Ecto neural progenitor cell (in vitro differentiated cells): ENCODE results near the gene CTIF.
"Not testable (repeated sequence)": the region's sequence is repeated elsewhere in the genome, so short reads cannot be mapped to it uniquely, and the experiment has no call there.

ENCODE experiments used
- DNase-seq: peaks from one replicate; pipeline ENCODE4 v3.0.0-alpha.2; 2018; ENCODE audit warnings: low spot score

Gene CTIF

DNA sequence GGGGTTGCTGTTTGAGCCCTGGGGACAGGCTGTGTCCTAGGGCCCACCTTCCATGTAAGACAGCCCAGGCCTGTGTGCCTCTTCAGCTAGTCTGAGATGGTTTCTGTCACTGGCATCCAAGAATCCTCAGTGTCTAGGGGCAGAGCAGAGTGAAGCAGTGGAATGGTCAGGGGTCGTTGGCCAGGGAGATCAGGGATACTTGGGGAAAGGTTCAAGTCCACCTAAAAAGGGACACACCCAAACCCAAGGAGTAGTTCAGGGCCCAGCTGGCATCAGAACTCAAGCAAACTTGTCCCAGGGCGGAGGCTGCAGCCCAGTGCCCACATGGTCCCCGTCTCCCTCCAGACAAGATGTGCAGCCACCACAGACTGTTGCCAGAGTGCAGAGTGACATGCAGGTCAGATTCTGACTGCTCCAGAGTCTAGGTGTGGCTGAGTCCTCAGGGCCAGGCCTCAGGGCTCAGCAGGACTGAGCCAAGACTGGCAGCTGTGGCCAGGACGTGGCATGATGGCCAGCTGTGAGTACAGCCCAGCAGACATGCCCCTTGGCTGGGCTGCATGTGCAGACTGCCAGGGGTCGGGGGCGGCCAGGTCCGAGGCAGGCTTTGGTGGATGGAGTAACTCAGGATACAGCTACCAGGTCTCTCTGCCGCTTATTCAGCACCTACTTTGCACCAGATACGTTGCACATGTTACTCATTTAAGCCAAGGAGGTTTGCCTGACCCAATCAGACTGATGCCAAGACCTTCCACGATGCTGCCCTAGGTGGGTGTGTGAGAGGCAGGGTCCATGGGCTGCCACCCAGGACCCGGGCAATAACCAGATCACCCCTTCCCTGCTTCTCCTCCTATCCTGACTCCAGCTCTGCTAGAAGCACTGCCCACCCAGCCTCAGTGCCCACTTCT lies 265.4 kb downstream of the CTIF start:
- peak; percentile 34 for DNase-seq

- peak; percentile 21 for DNase-seq
Observed at GRCh38 chr18:48804856-48805610, 266.2 kb downstream of the CTIF start.

DNA sequence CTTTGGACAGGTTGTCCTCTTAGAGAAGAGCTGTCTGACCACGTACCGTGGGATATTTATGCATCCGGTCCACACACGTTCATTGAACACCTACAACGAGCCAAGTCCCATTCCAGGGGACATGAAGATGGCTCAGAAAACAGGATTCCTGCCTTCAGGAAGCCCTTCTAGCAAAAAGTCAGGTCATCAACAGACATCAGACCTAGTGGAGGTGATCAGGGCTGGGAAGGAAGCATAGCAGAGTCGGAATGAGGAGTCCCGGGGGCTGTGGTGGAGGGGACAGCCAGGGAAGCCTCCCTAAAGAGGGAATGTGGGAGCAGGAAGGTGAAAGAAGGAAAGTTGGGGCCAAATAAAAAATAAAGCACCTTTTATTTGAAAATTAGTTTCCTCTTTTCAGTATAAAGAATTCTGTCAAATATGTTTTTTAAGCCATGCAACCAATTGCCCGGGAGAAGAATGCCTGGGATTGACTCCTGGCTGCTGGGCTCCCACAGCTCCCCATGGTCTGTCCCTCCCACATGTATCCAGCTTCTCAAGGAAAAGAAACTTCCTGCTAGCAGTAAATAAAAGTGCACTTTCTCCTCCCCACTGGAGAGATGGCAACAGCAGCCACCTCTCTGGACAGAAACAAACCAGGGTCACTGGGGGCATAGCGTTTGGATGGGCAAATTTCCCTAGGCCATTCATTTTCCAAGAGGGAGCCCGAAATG lies 267.1 kb downstream of the CTIF start:
- DNase-seq, result peak; percentile 17

- peak; percentile 37 for DNase-seq
Observed at GRCh38 chr18:48806551-48807261, 267.9 kb downstream of the CTIF start.

- no peak for DNase-seq
Observed at GRCh38 chr18:48808476-48808875, 269.6 kb downstream of the CTIF start.

DNA sequence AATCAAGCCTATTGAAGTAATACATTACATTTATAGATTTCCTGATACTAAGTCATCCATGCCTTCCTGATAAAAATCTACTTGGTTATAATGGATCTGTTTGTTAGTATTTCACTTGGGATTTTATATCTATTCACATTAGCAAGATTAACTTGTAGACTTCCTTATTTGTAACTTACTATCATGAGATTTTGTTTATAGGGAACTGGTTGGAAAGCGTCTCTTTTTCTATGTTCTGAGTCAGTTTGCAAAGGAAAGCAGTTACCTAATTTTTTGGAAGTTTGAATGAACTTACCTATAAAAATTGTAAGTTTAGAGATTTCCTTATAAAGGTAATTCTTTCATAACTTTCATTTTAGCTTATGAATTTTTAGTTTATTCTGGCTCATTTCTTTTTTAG lies 270.5 kb downstream of the CTIF start:
- DNase-seq, result no peak

- DNase-seq, result no peak
Observed at GRCh38 chr18:48810805-48811204, 272.0 kb downstream of the CTIF start.

GRCh38 chr18:48811401-48811800 lies 272.6 kb downstream of the CTIF start:
- DNase-seq, result no peak

GRCh38 chr18:48811977-48812451 lies 273.2 kb downstream of the CTIF start:
- not testable (repeated sequence) for DNase-seq

DNA sequence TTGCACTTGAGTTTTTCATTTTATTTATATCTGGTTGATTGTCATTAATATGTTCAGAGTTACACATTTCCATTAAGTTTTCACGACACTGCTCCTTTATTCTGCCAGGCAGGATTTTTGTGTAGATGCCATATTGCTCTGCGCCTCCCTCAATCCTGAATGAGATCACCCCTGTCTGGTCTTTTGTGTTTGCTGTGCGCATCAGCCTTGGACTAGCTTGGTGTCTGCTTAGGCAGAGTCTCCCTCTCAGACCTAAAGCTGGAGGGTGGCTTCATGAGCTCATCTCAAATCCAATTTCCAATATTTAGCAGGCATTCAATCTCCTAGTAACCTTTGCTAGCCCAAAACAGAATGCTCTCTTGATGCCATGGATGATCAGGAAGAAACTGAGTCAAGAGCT lies 274.5 kb downstream of the CTIF start:
- peak; percentile 11 for DNase-seq

- DNase-seq, result peak; percentile 17
Observed at GRCh38 chr18:48813833-48814489, 275.1 kb downstream of the CTIF start.

DNA sequence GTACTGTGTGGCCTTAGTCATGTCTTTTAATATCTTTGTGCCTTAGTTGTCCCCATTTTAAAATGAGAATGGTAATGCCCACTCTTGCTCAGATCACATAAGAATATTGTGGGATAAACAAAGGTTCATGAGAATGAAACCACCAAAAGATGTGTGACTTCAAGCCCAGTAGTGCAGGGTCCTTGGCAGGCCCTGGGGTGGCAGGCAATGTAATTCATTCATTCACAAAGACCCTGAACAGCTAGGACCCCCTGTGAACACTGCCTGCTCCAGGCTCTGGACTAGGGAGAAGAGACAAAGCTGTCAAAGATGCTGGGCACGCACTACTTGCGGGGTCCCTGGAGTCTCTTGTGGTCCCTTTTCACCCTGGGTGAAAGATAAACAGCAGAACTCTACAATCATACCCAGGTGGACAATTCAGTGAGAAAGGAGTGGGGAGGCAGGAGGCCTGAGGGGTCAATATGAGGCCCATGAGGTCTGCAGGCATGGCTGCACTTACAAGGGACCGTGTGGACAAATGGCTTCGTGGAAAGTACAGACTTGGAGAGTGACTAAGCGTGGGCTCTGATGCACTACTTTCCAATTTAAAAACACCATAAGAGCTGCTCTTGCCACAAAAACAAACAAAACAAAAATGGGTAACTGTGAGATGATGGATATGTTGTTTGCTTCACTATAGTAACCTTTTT lies 275.8 kb downstream of the CTIF start:
- DNase-seq, result peak; percentile 11

- no peak for DNase-seq
Observed at GRCh38 chr18:48815179-48815515, 276.3 kb downstream of the CTIF start.

- peak; percentile 12 for DNase-seq
Observed at GRCh38 chr18:48815581-48816324, 276.9 kb downstream of the CTIF start.

- DNase-seq, result no peak
Observed at GRCh38 chr18:48816554-48816953, 277.7 kb downstream of the CTIF start.

- peak; percentile 37 for DNase-seq
Observed at GRCh38 chr18:48817021-48817461, 278.2 kb downstream of the CTIF start.

- DNase-seq, result peak; percentile 35
Observed at GRCh38 chr18:48818329-48819254, 279.8 kb downstream of the CTIF start.

DNA sequence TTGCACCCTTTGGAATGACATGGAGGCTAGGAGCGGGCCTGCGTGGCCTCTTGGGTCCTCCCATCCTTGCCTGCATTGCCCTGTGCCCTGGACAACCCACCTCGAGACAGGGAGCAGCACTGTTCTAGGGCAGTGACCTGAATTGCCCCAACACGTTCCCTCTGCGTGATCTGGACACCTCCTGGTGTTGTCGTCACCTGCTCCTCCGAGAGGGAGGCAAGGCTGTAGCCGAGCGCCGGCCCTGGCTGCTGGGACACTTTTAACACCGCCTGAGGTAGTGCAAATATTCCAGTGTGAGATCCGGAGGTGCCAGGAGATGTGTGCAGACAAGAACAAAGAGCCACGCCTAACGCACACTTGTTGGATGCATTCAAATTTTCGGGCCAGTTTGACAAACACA lies 280.4 kb downstream of the CTIF start:
- DNase-seq, result peak; percentile 27
